GM19452 (cell line): ENCODE results near the gene SRP54.
"Not testable (repeated sequence)": the region's sequence is repeated elsewhere in the genome, so short reads cannot be mapped to it uniquely, and the experiment has no call there.

Source experiments
- ATAC-seq: cut with Tn5 transposase; IDR thresholded peaks from one replicate; pipeline ENCODE4 v1.9.1; 2021; ENCODE audit not compliant: unreplicated experiment

SRP54 gene

DNA sequence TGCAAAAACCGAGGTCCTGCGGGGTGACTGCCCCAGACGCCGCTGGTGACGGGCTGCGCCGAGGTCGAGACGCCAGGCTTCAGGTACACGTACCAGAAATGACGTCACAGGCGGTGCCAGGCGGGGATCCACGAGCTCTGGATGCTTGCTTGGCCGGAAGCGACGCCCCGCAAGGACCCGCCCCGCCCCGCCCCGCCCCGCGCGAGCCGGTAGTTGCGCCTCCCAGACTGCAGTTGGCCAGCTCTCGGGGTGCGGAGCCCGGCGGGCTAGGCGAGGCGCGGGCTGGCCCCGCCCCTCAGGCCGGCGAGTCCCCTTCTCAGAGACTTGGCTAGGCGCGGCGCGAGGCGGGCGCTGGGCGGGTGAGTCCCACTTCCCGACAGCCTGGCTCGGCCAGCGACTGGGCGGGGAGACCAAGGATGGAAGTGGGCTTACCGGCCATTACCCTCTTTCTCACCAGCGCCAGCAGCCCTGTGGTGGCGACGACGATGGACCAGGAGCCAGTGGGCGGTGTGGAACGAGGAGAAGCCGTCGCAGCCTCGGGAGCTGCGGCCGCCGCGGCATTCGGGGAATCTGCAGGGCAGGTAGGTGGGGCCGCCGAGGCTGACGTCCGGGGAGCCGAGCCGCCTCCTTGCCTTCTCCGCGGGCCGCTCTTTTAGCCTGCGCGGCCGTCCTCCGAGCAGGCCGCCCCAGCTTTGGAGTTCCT, 63.4 kb downstream of the SRP54 start, which contains the start of gene FAM177A1:
FAM177A1 (plus strand) TSS at position 225 of the 703 bp plus-strand sequence; CDS start at position 417, 192 bp downstream.
- peak; percentile 95 for ATAC-seq

DNA sequence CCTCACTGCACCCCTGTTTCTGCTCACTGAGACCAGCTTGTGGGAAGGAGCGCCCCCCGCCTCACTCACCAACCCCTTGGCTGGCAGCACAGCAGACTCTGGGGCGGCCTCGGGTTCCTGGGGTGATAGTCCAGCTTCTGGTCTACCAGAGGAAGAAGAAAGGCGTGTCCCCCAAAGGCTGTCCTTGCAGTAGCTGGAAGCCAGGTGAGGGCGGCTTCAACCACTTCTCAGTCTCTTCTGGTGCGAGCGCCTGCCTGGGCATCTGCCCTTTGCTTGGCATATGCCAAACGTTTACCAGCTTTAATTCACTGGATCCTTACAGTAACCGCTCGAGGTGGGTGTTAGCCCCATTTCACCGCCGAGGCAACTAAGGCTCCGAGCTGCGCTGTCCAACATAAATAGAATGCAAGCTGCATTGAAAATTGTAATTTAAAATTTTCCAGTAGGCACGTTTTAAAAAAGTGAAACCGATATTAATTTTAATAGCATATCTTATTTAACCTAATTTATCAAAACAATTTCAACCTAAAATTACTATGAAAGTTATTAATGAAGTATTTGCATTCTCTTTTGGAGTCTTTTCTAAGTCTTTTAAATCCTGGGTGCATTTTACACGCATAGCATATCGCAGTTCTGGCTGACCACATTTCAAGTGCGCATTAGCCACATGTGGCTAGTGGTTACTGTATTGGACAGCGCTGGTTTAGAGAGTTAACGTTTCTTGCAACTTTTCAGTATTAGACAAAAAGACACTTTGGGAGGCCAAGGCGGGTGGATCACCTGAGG, 64.2 kb downstream of the SRP54 start:
- peak; percentile 22 for ATAC-seq

DNA sequence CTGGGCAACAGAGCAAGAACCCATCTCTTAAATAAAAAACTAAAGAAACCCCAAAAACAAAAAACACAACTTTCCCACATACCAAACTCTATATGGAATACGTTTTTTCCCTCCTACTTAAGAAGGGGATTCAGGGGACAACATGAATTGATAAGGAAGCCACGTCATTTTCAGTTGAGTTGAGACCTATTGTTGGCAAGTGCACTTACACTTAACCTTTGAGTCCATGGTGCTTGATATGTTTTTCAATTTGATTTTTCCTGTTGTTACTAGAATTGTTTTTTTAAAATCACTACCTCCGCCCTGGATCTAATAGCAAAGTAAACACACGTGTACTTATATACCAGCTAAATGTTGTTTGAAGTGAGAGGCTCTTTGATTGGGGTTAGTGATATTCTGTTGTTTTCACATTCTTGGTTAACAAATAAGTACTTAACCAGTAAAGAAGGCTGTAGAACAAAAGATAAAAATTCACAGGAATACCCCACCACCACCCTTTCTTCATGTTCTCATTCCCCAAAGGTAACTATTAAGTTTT, 65.3 kb downstream of the SRP54 start:
- ATAC-seq: no peak

- ATAC-seq: no peak
Observed at GRCh38 chr14:35050652-35051051, 67.9 kb downstream of the SRP54 start.

- no peak for ATAC-seq
Observed at GRCh38 chr14:35051796-35052195, 69.0 kb downstream of the SRP54 start.

DNA sequence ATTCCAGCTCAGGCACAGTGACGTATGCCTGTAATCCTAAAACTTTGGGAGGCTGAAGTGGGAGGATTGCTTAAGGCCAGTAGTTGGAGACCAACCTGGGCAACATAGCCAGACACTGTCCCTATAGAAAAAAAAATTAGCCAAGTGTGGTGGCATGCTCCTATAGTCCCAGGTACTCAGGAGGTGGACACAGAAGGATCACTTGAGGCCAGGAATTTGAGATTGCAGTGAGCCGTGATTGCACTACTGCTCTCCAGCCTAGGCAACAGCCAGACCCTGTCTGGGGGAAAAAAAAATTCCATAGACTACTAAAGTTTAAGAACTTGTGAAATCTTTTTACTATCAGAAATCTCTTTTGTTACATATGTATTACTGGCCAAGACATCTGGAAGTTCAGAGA, 69.8 kb downstream of the SRP54 start:
- ATAC-seq: no peak

DNA sequence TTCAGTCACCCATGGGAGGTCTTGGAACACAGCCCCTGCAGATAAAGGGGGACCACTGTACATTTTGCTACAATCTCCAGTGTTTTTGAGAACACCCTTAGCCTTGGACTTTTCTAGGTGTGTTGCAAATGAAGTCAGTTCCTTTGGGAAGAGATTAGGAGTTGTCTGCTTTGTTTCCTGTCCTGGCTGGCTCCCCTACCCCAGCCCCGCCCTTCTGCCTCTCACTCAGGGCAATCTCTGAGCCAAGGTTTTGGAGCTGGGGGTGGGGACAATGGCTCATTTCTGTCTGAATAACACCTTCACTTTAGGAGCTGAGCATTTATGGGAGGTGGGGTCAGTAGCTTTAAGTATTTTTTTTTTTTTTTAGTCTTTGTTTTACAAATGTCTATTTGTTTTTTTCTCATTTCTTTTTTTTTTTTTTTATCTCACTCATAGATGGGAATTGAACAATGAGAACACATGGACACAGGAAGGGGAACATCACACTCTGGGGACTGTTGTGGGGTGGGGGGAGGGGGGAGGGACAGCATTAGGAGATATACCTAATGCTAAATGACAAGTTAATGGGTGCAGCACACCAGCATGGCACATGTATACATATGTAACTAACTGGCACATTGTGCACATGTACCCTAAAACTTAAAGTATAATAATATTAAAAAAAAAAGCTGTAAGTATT, 78.5 kb downstream of the SRP54 start:
- ATAC-seq: not testable (repeated sequence)

DNA sequence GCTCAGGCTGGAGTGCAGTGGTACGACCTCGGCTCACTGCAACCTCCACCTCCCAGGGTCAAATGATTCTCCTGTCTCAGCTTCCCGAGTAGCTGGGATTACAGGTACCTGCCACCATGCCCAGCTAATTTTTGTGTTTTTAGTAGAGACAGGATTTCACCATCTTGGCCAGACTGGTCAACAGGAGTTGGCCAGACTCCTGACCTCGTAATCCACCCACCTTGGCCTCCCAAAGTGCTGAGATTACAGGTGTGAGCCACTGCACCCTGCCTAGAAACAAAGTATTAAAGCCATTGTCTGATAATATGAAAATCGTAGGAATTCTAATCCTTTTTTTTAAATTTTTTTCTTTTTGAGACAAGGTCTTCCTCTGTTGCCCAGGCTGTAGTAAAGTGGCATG, 82.9 kb downstream of the SRP54 start:
- ATAC-seq: not testable (repeated sequence)

GRCh38 chr14:35068238-35069012, 85.6 kb downstream of the SRP54 start:
- no peak for ATAC-seq

DNA sequence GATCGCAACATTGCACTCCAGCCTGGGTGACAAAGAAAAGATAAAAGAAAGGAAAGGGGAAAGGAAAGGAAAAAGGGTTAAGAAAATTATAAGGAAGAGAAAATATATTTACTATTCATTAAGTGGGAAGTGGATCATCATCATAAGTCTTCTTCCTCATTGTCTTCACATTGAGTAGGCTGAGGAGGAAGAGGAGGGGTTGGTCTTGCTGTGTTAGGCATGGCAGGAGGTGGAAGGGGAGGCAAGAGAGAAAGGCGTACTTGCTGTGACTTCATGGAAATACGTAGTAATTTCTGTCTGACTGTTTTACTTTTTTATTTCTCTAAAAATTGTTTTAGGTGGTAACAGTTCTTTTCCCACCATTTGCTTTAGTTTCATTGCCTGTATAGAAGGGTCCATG, 89.4 kb downstream of the SRP54 start:
- no peak for ATAC-seq

DNA sequence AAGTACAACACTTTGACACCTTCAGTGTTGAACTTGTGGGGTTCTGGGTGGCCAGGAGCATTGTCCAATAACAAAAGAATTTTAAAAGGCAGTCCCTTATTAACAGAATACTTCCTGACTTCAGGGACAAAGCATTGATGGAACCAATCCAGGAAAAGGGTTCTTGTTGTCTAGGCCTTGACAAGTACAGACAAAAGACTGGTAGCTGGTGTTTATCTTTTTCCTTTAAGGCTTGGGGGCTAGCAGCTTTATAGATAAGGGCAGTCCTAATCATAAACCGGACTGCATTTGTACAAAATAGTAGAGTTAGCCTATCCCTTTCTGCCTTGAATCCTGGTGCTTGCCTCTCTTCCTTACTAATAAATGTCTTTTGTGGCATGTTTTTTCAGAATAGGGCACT, 90.7 kb downstream of the SRP54 start:
- ATAC-seq: no peak

DNA sequence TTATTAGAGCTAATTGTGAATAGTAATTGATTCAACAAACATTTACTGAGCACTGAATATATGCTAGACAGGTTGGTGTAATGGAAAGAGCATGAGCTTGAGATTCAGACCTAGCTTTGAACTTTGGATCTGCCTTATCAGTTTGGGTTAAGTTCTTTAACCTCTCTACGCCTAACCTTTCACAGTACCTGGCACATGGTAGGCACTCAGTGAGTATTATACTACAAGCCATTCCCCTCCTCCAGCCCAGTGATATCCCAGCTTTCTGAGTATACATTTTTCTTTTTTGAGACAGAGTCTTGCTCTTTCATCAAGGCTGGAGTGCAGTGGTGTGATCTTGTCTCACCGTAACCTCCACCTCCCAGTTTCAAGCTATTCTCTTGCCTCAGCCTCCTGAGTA, 95.3 kb downstream of the SRP54 start:
- no peak for ATAC-seq
